HCT116 (cell line): Measurements from ENCODE around the gene MMP25. TPM values are rescaled to one million over a fixed set of nuclear protein-coding genes. Genes with fewer than 3 reads are reported as not detected.
A peak's percentile ranks its signal among the peaks of the same experiment; 100 is the strongest.

Experiments used
- ATAC-seq: fragments of 200-7000 bp; cut with Tn5 transposase; 2 replicates; pipeline ENCODE4 v1.9.1; 2020; ENCODE audit warnings: mild to moderate bottlenecking, moderate library complexity
- BruUV-seq: library from RNA; stranded (reverse); fragments of 400-500 nt; replicated peaks from 2 replicates; lab custom pipeline; 2021; lab: Mats Ljungman, UMichigan
- CTCF ChIA-PET: fragments of 300-600 bp; sonication (Branson Sonifier 250); formaldehyde crosslinking; loops from one replicate; lab custom pipeline; 2021; ENCODE audit warnings: antibody characterized with exemption; lab: Charles Lee
- POLR2A ChIA-PET: fragments of 300-600, 350-600 bp; sonication (Branson Sonifier 250); formaldehyde crosslinking; loops from one replicate; lab custom pipeline; 2021; ENCODE audit warnings: antibody characterized with exemption; lab: Charles Lee
- RAD21 ChIA-PET, 2 experiments: fragments of 300-600 bp; sonication (Branson Sonifier 250); formaldehyde crosslinking; loops; one replicate each; lab custom pipeline; 2023; ENCODE audit warnings: low total read pairs in 2 of 2; ENCODE audit not compliant: uncharacterized antibody in 2 of 2, unreplicated experiment in 2 of 2, low non-redundant PET in 1 of 2; lab: Charles Lee
- DNase-seq: peaks from one replicate; pipeline ENCODE4 v3.0.0-alpha.2; 2010; ENCODE audit warnings: low read depth, low spot score
- H2AFZ ChIP-seq: fragments of 200-600 bp; shearing (Covaris generic), sonication (generic); 2 replicates; pipeline ENCODE4 v1.6.1; 2017; ENCODE audit warnings: low read depth, mixed run types, mixed read lengths, antibody characterized with exemption, low read length; ENCODE audit not compliant: poor library complexity, severe bottlenecking
- H3K27ac ChIP-seq: 2 replicates; pipeline ENCODE4 v1.5.1; 2012; ENCODE audit warnings: low read depth, low read length
- H3K27me3 ChIP-seq: fragments of 200-600 bp; sonication (generic); 2 replicates; pipeline ENCODE4 v1.6.1; 2016; ENCODE audit warnings: mixed run types, low read length, mixed read lengths; ENCODE audit not compliant: insufficient read depth
- H3K36me3 ChIP-seq, 2 experiments: fragments of 200-500 bp in 1 of 2; fragments of 200-600 bp in 1 of 2; sonication (Bioruptor generic) in 1 of 2; sonication (generic) in 1 of 2; 2 replicates each; pipeline versions ENCODE4 v1.5.1 to v1.6.1; 2014 to 2016; ENCODE audit warnings: low read length in 2 of 2, inconsistent platforms in 1 of 2, mixed read lengths in 1 of 2, mixed run types in 1 of 2; ENCODE audit not compliant: insufficient read depth in 2 of 2, control insufficient read depth in 1 of 2
- H3K4me1 ChIP-seq, 2 experiments: fragments of 200-600 bp in 1 of 2; sonication (generic) in 1 of 2; 2 replicates each; pipeline versions ENCODE4 v1.5.1 to v1.6.1; 2012 to 2017; ENCODE audit warnings: low read length in 2 of 2, inconsistent platforms in 1 of 2, mild to moderate bottlenecking in 1 of 2, mixed read lengths in 1 of 2, mixed run types in 1 of 2, moderate library complexity in 1 of 2; ENCODE audit not compliant: insufficient read depth in 2 of 2, control insufficient read depth in 1 of 2
- H3K4me2 ChIP-seq: fragments of 200-600 bp; sonication (generic); 2 replicates; pipeline ENCODE4 v1.6.1; 2017; ENCODE audit warnings: mixed run types, low read length, mixed read lengths
- H3K4me3 ChIP-seq, 2 experiments: fragments of 200-600 bp in 1 of 2; sonication (generic) in 1 of 2; replicated peaks in 1 of 2; 2 replicates each; pipeline ENCODE4 v1.5.1; 2011 to 2016; ENCODE audit warnings: low read length in 2 of 2, control low read depth in 1 of 2, low read depth in 1 of 2, mild to moderate bottlenecking in 1 of 2, mixed read lengths in 1 of 2, mixed run types in 1 of 2
- H3K79me2 ChIP-seq: fragments of 200-600 bp; sonication (generic); 2 replicates; pipeline ENCODE4 v1.6.1; 2017; ENCODE audit warnings: mild to moderate bottlenecking, mixed run types, low read length, moderate library complexity, mixed read lengths; ENCODE audit not compliant: insufficient read depth
- H3K9ac ChIP-seq: fragments of 200-600 bp; sonication (generic); 2 replicates; pipeline ENCODE4 v1.6.1; 2016; ENCODE audit warnings: low read length, mixed read lengths
- H3K9me2 ChIP-seq: fragments of 200-600 bp; sonication (generic), shearing (Covaris generic); 2 replicates; pipeline ENCODE4 v1.6.1; 2017; ENCODE audit warnings: mixed run types, mild to moderate bottlenecking, moderate library complexity; ENCODE audit not compliant: insufficient read depth
- H3K9me3 ChIP-seq, 2 experiments: fragments of 200-500 bp in 1 of 2; fragments of 200-600 bp in 1 of 2; sonication (Bioruptor generic) in 1 of 2; sonication (generic) in 1 of 2; 2 replicates each; pipeline ENCODE4 v1.6.1; 2014 to 2017; ENCODE audit warnings: low read length in 2 of 2, mixed read lengths in 2 of 2, inconsistent platforms in 1 of 2, low read depth in 1 of 2, mild to moderate bottlenecking in 1 of 2, mixed run types in 1 of 2, moderate library complexity in 1 of 2; ENCODE audit not compliant: control insufficient read depth in 1 of 2, insufficient read depth in 1 of 2
- H4K20me1 ChIP-seq: fragments of 200-600 bp; sonication (generic), shearing (Covaris generic); 2 replicates; pipeline ENCODE4 v1.6.1; 2017; ENCODE audit warnings: mixed run types, mild to moderate bottlenecking, moderate library complexity; ENCODE audit not compliant: insufficient read depth
- ATF3 ChIP-seq: IDR thresholded peaks from 2 replicates; pipeline ENCODE4 v1.6.1; 2012
- CEBPB ChIP-seq: IDR thresholded peaks from 2 replicates; pipeline ENCODE4 v1.6.1; 2012; ENCODE audit warnings: low read depth
- EGR1 ChIP-seq: IDR thresholded peaks from 2 replicates; pipeline ENCODE4 v1.6.1; 2012; ENCODE audit warnings: low read depth
- ELF1 ChIP-seq: IDR thresholded peaks from 2 replicates; pipeline ENCODE4 v1.6.1; 2012; ENCODE audit warnings: low read depth, borderline replicate concordance
- EZH2phosphoT487 ChIP-seq: fragments of 200-600 bp; IDR thresholded peaks from 2 replicates; pipeline ENCODE4 v1.6.1; 2018; ENCODE audit warnings: antibody characterized with exemption, borderline replicate concordance
- FOSL1 ChIP-seq: IDR thresholded peaks from 2 replicates; pipeline ENCODE4 v1.6.1; 2012; ENCODE audit warnings: low read depth
- POLR2AphosphoS5 ChIP-seq: IDR thresholded peaks from 2 replicates; pipeline ENCODE4 v1.6.1; 2011; ENCODE audit warnings: mild to moderate bottlenecking, low read depth, low read length, moderate library complexity
- RAD21 ChIP-seq: IDR thresholded peaks from 2 replicates; pipeline ENCODE4 v1.6.1; 2012; ENCODE audit warnings: low read depth, mild to moderate bottlenecking
- SIN3A ChIP-seq: IDR thresholded peaks from 2 replicates; pipeline ENCODE4 v1.6.1; 2012; ENCODE audit warnings: low read depth
- SP1 ChIP-seq: IDR thresholded peaks from 2 replicates; pipeline ENCODE4 v1.6.1; 2012; ENCODE audit warnings: low read depth
- SRF ChIP-seq: IDR thresholded peaks from 2 replicates; pipeline ENCODE4 v1.6.1; 2012; ENCODE audit warnings: low read depth
- TCF7L2 ChIP-seq: IDR thresholded peaks from 2 replicates; pipeline ENCODE4 v1.7.0; 2011; ENCODE audit warnings: borderline replicate concordance, inconsistent platforms; ENCODE audit not compliant: insufficient read depth, insufficient read length; ENCODE audit errors: extremely low read depth
- YY1 ChIP-seq: IDR thresholded peaks from 2 replicates; pipeline ENCODE4 v1.6.1; 2011; ENCODE audit warnings: low read length, low read depth, moderate library complexity, mild to moderate bottlenecking; ENCODE audit not compliant: insufficient replicate concordance; ENCODE audit errors: extremely low read depth
- ZFX ChIP-seq: fragments of 450-650 bp; IDR thresholded peaks from 2 replicates; pipeline ENCODE4 v1.6.1; 2017
- ZNF274 ChIP-seq: fragments of 200-500 bp; sonication (Bioruptor generic); IDR thresholded peaks from 2 replicates; pipeline ENCODE4 v1.6.1; 2014; ENCODE audit warnings: mild to moderate bottlenecking, low read depth, low read length, inconsistent platforms
- intact Hi-C: fragments of 100-400 bp; cut with micrococcal nuclease; formaldehyde crosslinking; loops from 2 replicates; pipeline ENCODE4 v1.10.0; 2022
- total RNA-seq: library from RNA; stranded (reverse); gene quantifications from one replicate; pipeline ENCODE4 v1.2.1, GENCODE V29; 2021; ENCODE audit not compliant: unreplicated experiment
- TF ChIP-seq, protein P1 (sequence below), 3 experiments: fragments of 200-600 bp in 1 of 3; sonication (generic) in 1 of 3; IDR thresholded peaks in 2 of 3; conservative IDR thresholded peaks in 1 of 3; 2 replicates each; pipeline ENCODE4 v1.5.1; 2012 to 2017; ENCODE audit warnings: low read depth in 2 of 3, low read length in 2 of 3, antibody characterized with exemption in 1 of 3, borderline replicate concordance in 1 of 3, control low read depth in 1 of 3, mild to moderate bottlenecking in 1 of 3, mixed read lengths in 1 of 3, mixed run types in 1 of 3, moderate library complexity in 1 of 3; ENCODE audit not compliant: insufficient read depth in 1 of 3

Gene MMP25
- total RNA-seq, 1 experiment from 2014 or later, result 2.5 TPM

DNA sequence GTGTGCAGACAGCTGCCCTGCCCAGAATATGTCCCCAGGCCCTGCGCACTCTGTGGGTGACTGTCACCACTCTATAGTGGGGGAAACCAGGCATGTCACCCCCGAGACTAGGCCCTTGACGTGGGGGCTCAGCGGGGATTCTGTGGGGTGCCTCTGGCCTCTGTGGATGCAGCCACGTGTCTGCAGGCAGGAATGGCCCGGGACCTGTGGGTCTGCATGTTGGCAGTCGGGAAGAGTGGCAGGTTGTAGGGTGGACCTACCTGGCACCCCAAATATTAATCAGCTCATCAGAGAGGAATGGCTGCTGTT, 20.0 kb downstream of the MMP25 start:
- Histone ChIP-seq H3K79me2 (no peaks in the 10 kb centered on the region), H3K4me1 (peaks cover 0 to 13% of the 10 kb centered on the region in 2 experiments; a peak in 1 of 4 replicates), H3K36me3 (no peaks in the 10 kb centered on the region), H3K27ac (no peak overlapping the region; the same call in 1 of the 2 replicates), H3K4me3 (peak overlapping the region in 1 of 2 experiments; percentile 6; a peak in 1 of 4 replicates), H3K9me2 (no peaks in the 10 kb centered on the region), H4K20me1 (no peaks in the 10 kb centered on the region), H3K4me2 (0 out of 2 replicates have a peak overlapping the region, but pooled peaks have one; percentile 3), H2AFZ (no peak overlapping the region), H3K27me3 (no peaks in the 10 kb centered on the region), H3K9ac (no peak overlapping the region), H3K9me3 (no peaks in the 10 kb centered on the region)
- ChIA-PET CTCF (no interaction called here), RAD21 (no interaction called here), POLR2A (no interaction called here)
- no TSS peak for BruUV-seq
- TF ChIP-seq ZFX (no peak), SP1 (no peak), ZNF274 (no peak), CEBPB (no peak), ATF3 (no peak), YY1 (no peak), EGR1 (no peak), POLR2AphosphoS5 (no peak), EZH2phosphoT487 (no peak), ELF1 (no peak)
- intact Hi-C loops, result no loop called here
- DNase-seq (no peak), ATAC-seq (no peak)

GRCh38 chr16:3068487-3068886, 22.1 kb downstream of the MMP25 start:
- H3K9ac ChIP-seq, result no peak overlapping the region
- H3K27ac ChIP-seq, result no peak overlapping the region
- H3K79me2 ChIP-seq, result no peaks in the 10 kb centered on the region
- DNase-seq, result no peak
- H3K27me3 ChIP-seq, result no peaks in the 10 kb centered on the region
- no peak overlapping the region for H3K4me3 ChIP-seq
- ChIA-PET POLR2A (no interaction called here), CTCF (no interaction called here), RAD21 (no interaction called here)
- BruUV-seq, result no TSS peak
- H4K20me1 ChIP-seq, result no peaks in the 10 kb centered on the region
- H3K9me2 ChIP-seq, result no peaks in the 10 kb centered on the region
- peaks cover 0 to 13% of the 10 kb centered on the region in 2 experiments; a peak in 1 of 4 replicates for H3K4me1 ChIP-seq
- no peak overlapping the region for H2AFZ ChIP-seq
- H3K36me3 ChIP-seq, result no peaks in the 10 kb centered on the region
- no peak overlapping the region for H3K4me2 ChIP-seq
- no peak for ATAC-seq
- intact Hi-C loops, result no loop called here
- H3K9me3 ChIP-seq, result no peaks in the 10 kb centered on the region
- no peak for TF ChIP-seq ELF1
- TF ChIP-seq, protein P1, sequence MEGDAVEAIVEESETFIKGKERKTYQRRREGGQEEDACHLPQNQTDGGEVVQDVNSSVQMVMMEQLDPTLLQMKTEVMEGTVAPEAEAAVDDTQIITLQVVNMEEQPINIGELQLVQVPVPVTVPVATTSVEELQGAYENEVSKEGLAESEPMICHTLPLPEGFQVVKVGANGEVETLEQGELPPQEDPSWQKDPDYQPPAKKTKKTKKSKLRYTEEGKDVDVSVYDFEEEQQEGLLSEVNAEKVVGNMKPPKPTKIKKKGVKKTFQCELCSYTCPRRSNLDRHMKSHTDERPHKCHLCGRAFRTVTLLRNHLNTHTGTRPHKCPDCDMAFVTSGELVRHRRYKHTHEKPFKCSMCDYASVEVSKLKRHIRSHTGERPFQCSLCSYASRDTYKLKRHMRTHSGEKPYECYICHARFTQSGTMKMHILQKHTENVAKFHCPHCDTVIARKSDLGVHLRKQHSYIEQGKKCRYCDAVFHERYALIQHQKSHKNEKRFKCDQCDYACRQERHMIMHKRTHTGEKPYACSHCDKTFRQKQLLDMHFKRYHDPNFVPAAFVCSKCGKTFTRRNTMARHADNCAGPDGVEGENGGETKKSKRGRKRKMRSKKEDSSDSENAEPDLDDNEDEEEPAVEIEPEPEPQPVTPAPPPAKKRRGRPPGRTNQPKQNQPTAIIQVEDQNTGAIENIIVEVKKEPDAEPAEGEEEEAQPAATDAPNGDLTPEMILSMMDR (IDR thresholded peaks at IDR 0.05 in 2 of 3, conservative IDR thresholded peaks at IDR 0.05 in 1 of 3; ENCODE audit: borderline replicate concordance in 1 of 3, insufficient read depth in 1 of 3, low read depth in 2 of 3, low read length in 2 of 3), result no peak
- no peak for TF ChIP-seq SRF
- no peak for TF ChIP-seq RAD21
- no peak for TF ChIP-seq POLR2AphosphoS5
- no peak for TF ChIP-seq SIN3A
- TF ChIP-seq SP1, result no peak
- no peak for TF ChIP-seq TCF7L2
- TF ChIP-seq ZNF274, result no peak
- no peak for TF ChIP-seq EGR1
- no peak for TF ChIP-seq YY1
- TF ChIP-seq ATF3, result no peak
- TF ChIP-seq ZFX, result no peak
- TF ChIP-seq FOSL1, result no peak
